ENCODE measurements around the gene BRF1.

The BRF1 gene

DNA sequence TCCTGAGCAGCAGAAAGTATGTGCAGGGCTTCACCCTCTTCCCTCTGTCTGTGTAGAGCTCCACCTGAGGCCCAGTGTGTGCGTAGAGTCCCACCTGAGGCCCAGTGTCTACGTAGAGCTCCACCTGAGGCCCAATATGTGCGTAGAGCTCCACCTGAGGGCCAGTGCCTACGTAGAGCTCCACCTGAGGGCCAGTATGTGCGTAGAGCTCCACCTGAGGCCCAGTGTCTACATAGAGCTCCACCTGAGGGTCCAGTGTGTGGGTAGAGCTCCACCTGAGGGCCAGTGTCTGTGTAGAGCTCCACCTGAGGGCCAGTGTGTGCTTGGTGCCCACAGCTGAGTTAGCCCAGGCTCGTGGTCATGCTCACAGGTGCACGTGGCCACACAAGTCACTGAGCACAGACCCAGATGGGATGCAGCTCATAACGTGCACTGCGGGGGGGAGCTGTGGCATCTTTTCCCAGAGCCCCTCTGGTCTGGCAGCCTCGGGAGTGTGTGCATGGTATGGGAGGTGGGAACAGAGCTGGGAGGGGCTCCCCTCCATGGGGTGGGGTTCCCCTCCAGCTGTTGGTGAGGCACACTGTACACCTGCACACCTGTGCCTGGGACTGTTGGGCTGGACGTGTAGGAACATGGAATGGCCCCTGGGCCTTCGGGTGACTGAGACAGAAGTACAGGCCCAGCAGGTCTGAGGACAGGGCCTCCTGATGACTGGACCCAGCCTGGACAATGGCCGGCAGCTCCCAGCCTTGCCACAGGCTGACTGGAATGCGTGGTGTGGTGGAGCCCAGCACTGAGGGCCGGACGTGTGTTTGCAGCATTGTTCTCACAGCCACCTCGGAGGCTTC is 33.8 kb upstream of the BRF1 start:
- TF ChIP-seq CTCF (IDR thresholded peaks at IDR 0.05), result no peak

DNA sequence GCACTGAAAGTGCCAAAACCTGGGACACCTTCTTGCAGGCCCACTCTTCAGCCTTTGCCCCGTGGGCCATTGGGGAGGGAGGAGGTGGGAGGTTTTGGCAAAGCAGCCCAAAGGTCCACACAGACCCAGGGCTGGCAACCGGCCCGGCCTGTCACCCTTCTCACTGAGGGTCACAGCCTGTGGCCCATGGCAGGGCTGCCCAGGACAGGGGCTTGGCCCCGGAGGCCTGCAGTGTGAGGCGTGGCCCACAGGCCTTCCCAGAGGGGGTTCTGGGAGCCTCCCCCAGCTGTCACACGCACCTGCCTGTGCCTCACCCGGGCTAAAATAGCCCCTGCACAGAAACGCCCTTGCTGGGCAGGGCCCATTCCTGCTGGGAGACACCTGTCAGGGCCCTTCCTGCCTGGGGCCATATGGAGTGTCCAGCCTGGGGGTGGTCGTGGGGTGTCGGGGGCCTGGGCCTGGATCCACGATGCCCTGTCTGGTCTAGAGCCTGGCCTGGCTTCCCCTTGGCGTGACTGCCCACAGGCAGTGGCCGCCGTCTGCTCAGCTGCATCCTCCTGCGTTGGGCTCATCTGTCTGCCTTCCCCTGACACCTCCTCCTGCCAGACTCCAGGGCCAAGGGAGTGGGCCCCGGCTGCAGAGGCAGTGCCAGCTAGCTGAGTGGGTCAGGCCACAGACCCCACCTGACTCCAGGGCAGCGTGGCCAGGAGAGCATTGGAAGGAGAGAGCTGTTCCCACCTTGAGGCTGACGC is 33.0 kb upstream of the BRF1 start:
- no peak for TF ChIP-seq CTCF (IDR thresholded peaks at IDR 0.05)

DNA sequence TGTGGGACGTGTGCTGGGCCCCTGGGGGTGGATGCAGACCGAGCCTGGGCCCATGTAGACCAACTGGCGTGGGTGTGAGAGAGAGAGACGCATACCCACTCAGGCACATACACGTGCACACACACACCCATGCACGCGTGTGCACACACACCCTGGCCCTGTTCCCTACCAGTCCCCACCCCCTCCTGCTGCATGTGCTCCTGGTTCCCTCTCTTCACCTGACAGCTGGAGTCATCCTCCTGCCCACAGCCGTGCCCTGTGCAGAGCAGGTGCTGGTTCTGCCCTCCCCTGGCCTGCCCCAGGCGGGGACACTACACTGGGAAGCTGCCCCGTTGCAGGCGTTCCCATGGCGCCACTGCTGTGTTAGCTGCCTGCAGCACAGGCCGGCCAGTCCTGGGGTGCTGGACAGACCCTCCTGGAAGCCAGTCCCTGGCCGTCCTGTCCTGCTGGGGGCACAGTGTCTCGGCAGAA is 32.3 kb upstream of the BRF1 start:
- TF ChIP-seq CTCF (IDR thresholded peaks at IDR 0.05), result no peak

DNA sequence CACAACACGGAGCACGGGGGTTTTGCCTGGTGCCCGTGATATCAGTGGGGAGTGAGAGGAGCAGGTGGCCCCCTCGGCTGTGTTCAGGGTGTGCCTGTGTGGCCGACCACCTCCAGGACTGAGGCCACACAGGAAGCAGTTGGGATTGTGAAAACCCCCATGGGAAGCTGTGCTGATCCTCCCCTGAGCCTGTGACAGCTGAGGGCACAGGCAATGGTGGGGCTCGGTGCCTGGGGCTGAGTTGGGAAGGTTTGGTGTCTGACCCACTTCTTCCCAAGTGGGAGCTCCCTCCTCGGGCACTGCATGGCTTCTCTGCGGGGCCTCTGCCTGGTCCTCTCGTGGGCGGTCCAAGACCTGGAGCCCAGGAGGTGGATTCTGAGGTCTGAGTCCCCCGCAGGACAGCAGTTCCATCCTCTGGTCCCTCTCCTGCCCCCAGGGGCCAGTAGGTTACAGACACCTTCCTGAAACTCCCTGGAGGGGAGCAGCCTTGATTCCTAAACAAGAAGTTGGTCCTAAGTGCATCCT is 31.6 kb upstream of the BRF1 start:
- no peak for TF ChIP-seq CTCF (IDR thresholded peaks at IDR 0.05)

DNA sequence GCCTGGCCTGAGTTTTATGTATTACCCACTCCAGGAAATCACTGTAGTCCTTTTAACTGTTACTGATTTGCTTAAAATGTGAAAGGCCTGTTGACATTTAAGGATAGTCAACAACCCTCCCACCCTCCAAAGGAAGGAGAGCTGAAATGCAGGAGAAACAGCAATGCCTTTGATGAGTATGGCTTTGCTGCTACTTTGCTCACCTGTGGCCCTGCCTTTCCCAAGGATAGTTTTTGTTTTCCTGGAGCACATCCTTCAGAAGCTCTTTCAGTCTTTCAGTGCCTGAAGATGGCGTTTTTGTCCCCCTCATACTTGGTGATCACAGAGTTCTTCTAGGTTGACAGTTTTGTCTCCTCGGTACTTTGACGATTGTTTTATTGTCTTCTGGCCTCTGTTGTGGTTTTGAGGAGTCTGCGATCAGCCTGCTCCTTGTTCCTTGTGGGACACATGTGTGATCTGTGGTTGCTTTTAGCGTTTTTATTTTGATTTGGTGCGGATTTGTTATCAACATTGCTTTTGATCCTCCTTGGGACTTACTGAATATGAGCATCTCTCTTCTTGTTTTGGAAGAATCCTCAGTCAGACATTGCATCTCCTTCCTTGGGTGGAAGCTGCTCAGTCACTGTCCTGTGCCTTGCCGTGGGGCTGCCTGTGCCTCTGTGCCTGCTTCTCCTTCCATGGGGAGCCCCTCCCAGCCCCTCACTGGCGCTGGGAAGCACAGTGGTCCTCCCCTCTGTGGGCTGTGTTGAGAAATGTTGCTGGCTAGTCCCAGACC is 31.0 kb upstream of the BRF1 start:
- no peak for TF ChIP-seq CTCF (IDR thresholded peaks at IDR 0.05)

DNA sequence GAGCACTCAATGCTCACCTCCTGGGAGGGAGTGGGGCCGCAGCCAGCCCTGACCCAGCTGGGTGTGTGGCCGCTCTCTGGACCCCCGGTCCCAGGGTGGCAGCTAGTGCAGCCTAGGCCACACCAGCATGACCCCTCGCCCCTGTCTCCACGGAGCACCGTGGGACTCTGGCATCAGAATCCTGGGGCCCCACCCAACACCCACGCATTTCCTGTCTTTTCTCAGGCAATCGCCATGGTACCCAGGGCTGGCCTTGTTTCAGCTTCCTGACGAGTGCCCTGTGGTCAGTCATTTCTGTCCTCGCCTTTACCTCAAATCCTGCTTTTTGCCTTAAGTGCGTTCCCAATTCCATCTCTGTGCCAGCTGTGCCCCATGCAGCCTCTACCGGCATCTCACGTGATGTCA is 29.7 kb upstream of the BRF1 start:
- TF ChIP-seq CTCF (IDR thresholded peaks at IDR 0.05), result no peak
